Hepatocyte (in vitro differentiated cells): ENCODE data around the gene COL5A1.

ENCODE experiments used
- EZH2 ChIP-seq: fragments of 200-600 bp; sonication (generic); IDR thresholded peaks from 2 replicates; pipeline ENCODE4 v1.6.1; 2016; ENCODE audit warnings: antibody characterized with exemption, mild to moderate bottlenecking, borderline replicate concordance
- EZH2phosphoT487 ChIP-seq: fragments of 200-600 bp; sonication (generic); IDR thresholded peaks from one replicate; pipeline ENCODE4 v1.6.1; 2018; ENCODE audit warnings: antibody characterized with exemption, mild to moderate bottlenecking, low read depth, moderate library complexity; ENCODE audit not compliant: unreplicated experiment, severe bottlenecking
- TF ChIP-seq, protein P1 (sequence below): fragments of 200-600 bp; sonication (generic); IDR thresholded peaks from 2 replicates; pipeline ENCODE4 v1.5.1; 2016; ENCODE audit warnings: antibody characterized with exemption, mild to moderate bottlenecking; ENCODE audit not compliant: poor library complexity

DNA sequence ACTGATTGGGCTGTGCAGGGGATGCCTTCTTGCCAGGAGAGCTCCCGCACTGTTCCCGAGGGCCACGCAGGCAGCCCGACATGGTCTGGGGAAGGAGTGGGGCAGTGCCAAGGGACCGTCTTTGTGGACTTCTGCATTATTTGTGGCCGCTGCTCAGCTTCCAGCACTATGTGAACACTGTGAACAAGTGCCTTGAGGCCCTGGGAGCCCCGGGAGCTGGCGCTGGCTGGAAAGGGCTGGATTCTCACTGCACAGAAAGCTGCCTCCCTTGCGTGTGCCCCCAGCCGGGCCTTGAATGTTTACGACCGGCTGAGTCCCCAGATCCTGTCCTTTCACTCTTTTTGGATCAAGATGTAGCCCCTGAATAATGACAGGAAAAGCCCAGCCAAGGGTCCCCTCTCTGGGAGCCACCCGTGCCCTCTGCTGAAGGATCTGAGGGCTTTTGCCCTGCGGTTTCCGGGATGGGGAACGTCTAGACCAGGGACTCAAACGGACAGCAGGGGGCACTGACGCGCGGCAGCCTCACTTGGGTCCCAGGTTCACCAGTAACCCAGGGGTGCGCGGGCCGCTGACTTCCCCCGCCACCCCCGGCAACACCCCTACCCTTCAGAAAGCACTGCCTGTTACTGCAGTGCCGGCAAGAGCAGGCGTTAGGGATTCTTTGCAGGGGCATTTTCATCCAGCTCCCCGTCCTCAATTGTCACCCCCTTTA, 140.1 kb downstream of the COL5A1 start:
- TF ChIP-seq, protein P1, sequence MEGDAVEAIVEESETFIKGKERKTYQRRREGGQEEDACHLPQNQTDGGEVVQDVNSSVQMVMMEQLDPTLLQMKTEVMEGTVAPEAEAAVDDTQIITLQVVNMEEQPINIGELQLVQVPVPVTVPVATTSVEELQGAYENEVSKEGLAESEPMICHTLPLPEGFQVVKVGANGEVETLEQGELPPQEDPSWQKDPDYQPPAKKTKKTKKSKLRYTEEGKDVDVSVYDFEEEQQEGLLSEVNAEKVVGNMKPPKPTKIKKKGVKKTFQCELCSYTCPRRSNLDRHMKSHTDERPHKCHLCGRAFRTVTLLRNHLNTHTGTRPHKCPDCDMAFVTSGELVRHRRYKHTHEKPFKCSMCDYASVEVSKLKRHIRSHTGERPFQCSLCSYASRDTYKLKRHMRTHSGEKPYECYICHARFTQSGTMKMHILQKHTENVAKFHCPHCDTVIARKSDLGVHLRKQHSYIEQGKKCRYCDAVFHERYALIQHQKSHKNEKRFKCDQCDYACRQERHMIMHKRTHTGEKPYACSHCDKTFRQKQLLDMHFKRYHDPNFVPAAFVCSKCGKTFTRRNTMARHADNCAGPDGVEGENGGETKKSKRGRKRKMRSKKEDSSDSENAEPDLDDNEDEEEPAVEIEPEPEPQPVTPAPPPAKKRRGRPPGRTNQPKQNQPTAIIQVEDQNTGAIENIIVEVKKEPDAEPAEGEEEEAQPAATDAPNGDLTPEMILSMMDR = peak; percentile 16
- TF ChIP-seq EZH2 (no peak), EZH2phosphoT487 (no peak)
